Measurements from ENCODE around the gene CTNNA2. TPM values are rescaled to one million over a fixed set of nuclear protein-coding genes. Genes with fewer than 3 reads are reported as not detected.

CTNNA2 gene
- polyA plus RNA-seq, 2 of the 4 experiments (the other 2 are of a cell fraction): 0.50 to 0.94 TPM

GRCh38 chr2:80482276-80482675, 969.4 kb downstream of the CTNNA2 start:
- ChIA-PET POLR2A (no interaction called here), CTCF (no interaction called here)
- Histone ChIP-seq H3K27ac (no peak overlapping the region), H3K4me2 (no peak overlapping the region), H3K9me3 (no peaks in the 10 kb centered on the region), H3K4me3 (no peak overlapping the region), H3K4me1 (no peaks in the 10 kb centered on the region)
- no peak for FAIRE-seq
- TF ChIP-seq REST (IDR thresholded peaks at IDR 0.05): no peak
- no peak for TF ChIP-seq TFCP2L1 (CRISPR knock-in tag; IDR thresholded peaks at IDR 0.05)
- no peak for ATAC-seq
- WGBS (ENCODE audit: missing lambda C conversion rate): 5% methylated on average over 3 of the region's 3 CpGs
- no peak for DNase-seq (ENCODE audit: low read depth in 1 of 2, low spot score in 1 of 2)

- ChIA-PET CTCF (no interaction called here), POLR2A (no interaction called here)
- FAIRE-seq (no peak), DNase-seq (ENCODE audit: low read depth in 1 of 2, low spot score in 1 of 2) (peak in 1 of 2 experiments; percentile 4), ATAC-seq (no peak)
- H3K4me1 ChIP-seq: no peaks in the 10 kb centered on the region
- H3K4me2 ChIP-seq: no peak overlapping the region
- TF ChIP-seq RAD21 (conservative IDR thresholded peaks at IDR 0.05 in 1 of 2, IDR thresholded peaks at IDR 0.05 in 1 of 2) (no peak), E2F6 (IDR thresholded peaks at IDR 0.05; ENCODE audit: borderline replicate concordance, low read depth) (no peak), HES2 (IDR thresholded peaks at IDR 0.05) (no peak), HDAC2 (IDR thresholded peaks at IDR 0.05) (no peak)
- no peak overlapping the region for H3K4me3 ChIP-seq
- peaks cover 3% of the 10 kb centered on the region; the same call in 1 of the 3 replicates for H3K9me3 ChIP-seq
- 4% methylated on average over 3 of the region's 3 CpGs for WGBS (ENCODE audit: missing lambda C conversion rate)
- no peak overlapping the region for H3K27ac ChIP-seq
These were observed 976.9 kb downstream of the CTNNA2 start for GRCh38 chr2:80489717-80490116.

- ChIA-PET POLR2A (no interaction called here), CTCF (no interaction called here)
- Histone ChIP-seq H3K4me1 (no peaks in the 10 kb centered on the region), H3K9me3 (peaks cover 3% of the 10 kb centered on the region; the same call in 1 of the 3 replicates), H3K4me3 (no peak overlapping the region), H3K27ac (no peak overlapping the region), H3K4me2 (no peak overlapping the region)
- TF ChIP-seq TP53 (CRISPR knock-in tag; IDR thresholded peaks at IDR 0.05): no peak
- TF ChIP-seq ZFP36 (IDR thresholded peaks at IDR 0.05; ENCODE audit: borderline replicate concordance, partially characterized antibody): no peak
- TF ChIP-seq FOSL2 (IDR thresholded peaks at IDR 0.05): no peak
- TF ChIP-seq FOSL2 (CRISPR knock-in tag; IDR thresholded peaks at IDR 0.05): no peak
- TF ChIP-seq, protein P1, sequence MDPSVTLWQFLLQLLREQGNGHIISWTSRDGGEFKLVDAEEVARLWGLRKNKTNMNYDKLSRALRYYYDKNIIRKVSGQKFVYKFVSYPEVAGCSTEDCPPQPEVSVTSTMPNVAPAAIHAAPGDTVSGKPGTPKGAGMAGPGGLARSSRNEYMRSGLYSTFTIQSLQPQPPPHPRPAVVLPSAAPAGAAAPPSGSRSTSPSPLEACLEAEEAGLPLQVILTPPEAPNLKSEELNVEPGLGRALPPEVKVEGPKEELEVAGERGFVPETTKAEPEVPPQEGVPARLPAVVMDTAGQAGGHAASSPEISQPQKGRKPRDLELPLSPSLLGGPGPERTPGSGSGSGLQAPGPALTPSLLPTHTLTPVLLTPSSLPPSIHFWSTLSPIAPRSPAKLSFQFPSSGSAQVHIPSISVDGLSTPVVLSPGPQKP (IDR thresholded peaks at IDR 0.05; ENCODE audit: low read depth, low read length): no peak
- no peak for TF ChIP-seq RAD21 (conservative IDR thresholded peaks at IDR 0.05 in 1 of 2, IDR thresholded peaks at IDR 0.05 in 1 of 2)
- TF ChIP-seq EHF (CRISPR knock-in tag; IDR thresholded peaks at IDR 0.05): no peak
- no peak for TF ChIP-seq ESRRA (IDR thresholded peaks at IDR 0.05; ENCODE audit: borderline replicate concordance, low read length)
- no peak for TF ChIP-seq PBX3 (IDR thresholded peaks at IDR 0.05)
- TF ChIP-seq TFCP2L1 (CRISPR knock-in tag; IDR thresholded peaks at IDR 0.05): no peak
- TF ChIP-seq RARB (CRISPR knock-in tag; IDR thresholded peaks at IDR 0.05): no peak
- no peak for TF ChIP-seq JUN (IDR thresholded peaks at IDR 0.05)
- TF ChIP-seq KDM1A (IDR thresholded peaks at IDR 0.05; ENCODE audit: low read depth): no peak
- FAIRE-seq (no peak), DNase-seq (ENCODE audit: low read depth in 1 of 2, low spot score in 1 of 2) (no peak), ATAC-seq (no peak)
- 18% methylated on average over 4 of the region's 4 CpGs for WGBS (ENCODE audit: missing lambda C conversion rate)
These were observed 978.1 kb downstream of the CTNNA2 start for GRCh38 chr2:80490964-80491363.

Measured in A549 (cell line).